OCI-LY1 (cell line): ENCODE measurements around the gene SLC22A23.

Experiments
- H2AFZ ChIP-seq: fragments of 200-600 bp; sonication (generic), shearing (Covaris generic); 2 replicates; pipeline ENCODE4 v1.6.0; 2014; ENCODE audit warnings: antibody characterized with exemption, mild to moderate bottlenecking, low read length
- H3F3A ChIP-seq: fragments of 200-600 bp; sonication (generic), shearing (Covaris generic); 2 replicates; pipeline ENCODE4 v1.6.0; 2014; ENCODE audit warnings: mild to moderate bottlenecking, antibody characterized with exemption, low read length, moderate library complexity; ENCODE audit not compliant: insufficient read depth
- H3K27ac ChIP-seq: fragments of 200-600 bp; sonication (generic); 2 replicates; pipeline ENCODE4 v1.5.1; 2014; ENCODE audit warnings: low read length, mixed run types, mild to moderate bottlenecking, low read depth; ENCODE audit not compliant: poor library complexity, severe bottlenecking
- H3K27me3 ChIP-seq: fragments of 200-600 bp; sonication (generic); 2 replicates; pipeline ENCODE4 v1.6.0; 2014; ENCODE audit warnings: antibody characterized with exemption, mild to moderate bottlenecking, low read length, moderate library complexity; ENCODE audit not compliant: insufficient read depth
- H3K36me3 ChIP-seq: fragments of 200-600 bp; sonication (generic); 2 replicates; pipeline ENCODE4 v1.6.1; 2014; ENCODE audit warnings: mild to moderate bottlenecking, antibody characterized with exemption, low read length, moderate library complexity, mixed read lengths; ENCODE audit not compliant: insufficient read depth
- H3K4me1 ChIP-seq: fragments of 200-600 bp; sonication (generic); 2 replicates; pipeline ENCODE4 v1.5.1; 2014; ENCODE audit warnings: mild to moderate bottlenecking, low read length, moderate library complexity; ENCODE audit not compliant: insufficient read depth, severe bottlenecking
- H3K4me2 ChIP-seq: fragments of 200-600 bp; sonication (generic), shearing (Covaris generic); 2 replicates; pipeline ENCODE4 v1.6.1; 2014; ENCODE audit warnings: low read length
- H3K4me3 ChIP-seq: fragments of 200-600 bp; sonication (generic); 2 replicates; pipeline ENCODE4 v1.5.1; 2014; ENCODE audit warnings: low read length, low read depth, mild to moderate bottlenecking, mixed read lengths; ENCODE audit not compliant: poor library complexity, severe bottlenecking
- H3K79me2 ChIP-seq: fragments of 200-600 bp; shearing (Covaris generic); 2 replicates; pipeline ENCODE4 v1.6.1; 2016; ENCODE audit warnings: mixed run types, low read length, mixed read lengths; ENCODE audit not compliant: insufficient read depth
- H3K9ac ChIP-seq: fragments of 200-600 bp; sonication (generic), shearing (Covaris generic); 2 replicates; pipeline ENCODE4 v1.6.1; 2014; ENCODE audit warnings: mild to moderate bottlenecking, low read length, mixed read lengths
- H3K9me2 ChIP-seq: fragments of 200-600 bp; sonication (generic), shearing (Covaris generic); 2 replicates; pipeline ENCODE4 v1.6.1; 2014; ENCODE audit warnings: low read depth, mild to moderate bottlenecking, low read length, mixed read lengths
- H3K9me3 ChIP-seq: fragments of 200-600 bp; shearing (Covaris generic); 2 replicates; pipeline ENCODE4 v1.6.1; 2014; ENCODE audit warnings: low read length, mixed read lengths
- H4K20me1 ChIP-seq: fragments of 200-600 bp; sonication (generic), shearing (Covaris generic); 2 replicates; pipeline ENCODE4 v1.6.0; 2016; ENCODE audit warnings: mild to moderate bottlenecking, low read length; ENCODE audit not compliant: insufficient read depth
- EZH2 ChIP-seq: fragments of 200-600 bp; sonication (generic), shearing (Covaris generic); IDR thresholded peaks from 2 replicates; pipeline ENCODE4 v1.8.0; 2017; ENCODE audit warnings: borderline replicate concordance, mixed run types, mild to moderate bottlenecking, antibody characterized with exemption, low read length, moderate library complexity, mixed read lengths
- TF ChIP-seq, protein P1 (sequence below): fragments of 200-600 bp; sonication (generic), shearing (Covaris generic); IDR thresholded peaks from 2 replicates; pipeline ENCODE4 v1.5.1; 2017; ENCODE audit warnings: mild to moderate bottlenecking, antibody characterized with exemption, low read length, moderate library complexity, mixed read lengths

The SLC22A23 gene

DNA sequence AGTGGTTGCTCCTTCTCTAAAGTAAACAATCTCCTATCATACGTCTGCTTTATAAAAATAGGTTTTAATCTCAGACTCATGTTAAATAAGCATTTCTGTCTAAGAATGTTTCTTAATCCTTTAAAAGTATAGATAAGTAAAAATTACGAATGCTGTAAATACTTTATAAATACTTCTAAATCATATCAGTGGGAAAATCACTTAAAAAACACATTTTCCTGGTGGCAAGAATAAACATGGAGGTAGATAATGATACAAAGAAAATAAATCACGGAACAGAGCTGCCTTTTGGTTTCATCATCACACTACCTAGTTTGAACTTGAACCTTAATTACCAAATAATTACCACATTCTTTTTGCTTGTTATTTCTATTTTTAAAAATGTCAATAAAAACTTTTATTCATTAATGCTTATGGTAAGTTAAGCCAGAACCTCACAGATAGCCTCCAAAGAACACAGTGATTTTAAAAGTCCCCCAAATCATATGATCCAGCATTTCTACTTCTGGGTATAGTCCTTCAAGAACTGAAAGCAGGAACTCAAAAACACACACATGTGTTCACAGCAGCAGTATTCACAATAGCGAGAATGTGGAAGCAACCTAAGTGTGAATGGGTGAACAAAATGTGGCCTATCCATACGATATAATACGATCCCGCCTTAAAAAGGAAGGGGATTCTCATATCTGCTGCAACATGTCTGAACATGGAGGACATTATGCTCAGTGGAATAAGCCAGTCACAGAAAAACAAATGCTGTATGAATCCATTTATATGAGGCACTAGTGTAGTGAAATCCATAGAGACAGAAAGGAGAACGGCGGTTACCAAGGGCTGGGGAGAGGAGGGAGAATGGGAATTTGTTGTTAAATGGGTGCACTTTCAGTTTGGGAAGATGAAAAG, 72.4 kb downstream of the SLC22A23 start:
- H3K9ac ChIP-seq, result no peak overlapping the region
- H3K9me3 ChIP-seq, result no peaks in the 10 kb centered on the region
- H3K27ac ChIP-seq, result no peak overlapping the region
- H2AFZ ChIP-seq, result no peak overlapping the region
- no peak overlapping the region for H3K4me2 ChIP-seq
- no peak overlapping the region for H3K4me3 ChIP-seq
- H4K20me1 ChIP-seq, result no peaks in the 10 kb centered on the region
- no peaks in the 10 kb centered on the region for H3K9me2 ChIP-seq
- TF ChIP-seq, protein P1, sequence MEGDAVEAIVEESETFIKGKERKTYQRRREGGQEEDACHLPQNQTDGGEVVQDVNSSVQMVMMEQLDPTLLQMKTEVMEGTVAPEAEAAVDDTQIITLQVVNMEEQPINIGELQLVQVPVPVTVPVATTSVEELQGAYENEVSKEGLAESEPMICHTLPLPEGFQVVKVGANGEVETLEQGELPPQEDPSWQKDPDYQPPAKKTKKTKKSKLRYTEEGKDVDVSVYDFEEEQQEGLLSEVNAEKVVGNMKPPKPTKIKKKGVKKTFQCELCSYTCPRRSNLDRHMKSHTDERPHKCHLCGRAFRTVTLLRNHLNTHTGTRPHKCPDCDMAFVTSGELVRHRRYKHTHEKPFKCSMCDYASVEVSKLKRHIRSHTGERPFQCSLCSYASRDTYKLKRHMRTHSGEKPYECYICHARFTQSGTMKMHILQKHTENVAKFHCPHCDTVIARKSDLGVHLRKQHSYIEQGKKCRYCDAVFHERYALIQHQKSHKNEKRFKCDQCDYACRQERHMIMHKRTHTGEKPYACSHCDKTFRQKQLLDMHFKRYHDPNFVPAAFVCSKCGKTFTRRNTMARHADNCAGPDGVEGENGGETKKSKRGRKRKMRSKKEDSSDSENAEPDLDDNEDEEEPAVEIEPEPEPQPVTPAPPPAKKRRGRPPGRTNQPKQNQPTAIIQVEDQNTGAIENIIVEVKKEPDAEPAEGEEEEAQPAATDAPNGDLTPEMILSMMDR, result no peak
- no peak for TF ChIP-seq EZH2
- H3K27me3 ChIP-seq, result 0 out of 2 replicates have a peak, but pooled peaks cover 4% of the 10 kb centered on the region
- H3K79me2 ChIP-seq, result no peaks in the 10 kb centered on the region
- no peaks in the 10 kb centered on the region for H3F3A ChIP-seq
- no peaks in the 10 kb centered on the region for H3K4me1 ChIP-seq
- no peaks in the 10 kb centered on the region for H3K36me3 ChIP-seq

DNA sequence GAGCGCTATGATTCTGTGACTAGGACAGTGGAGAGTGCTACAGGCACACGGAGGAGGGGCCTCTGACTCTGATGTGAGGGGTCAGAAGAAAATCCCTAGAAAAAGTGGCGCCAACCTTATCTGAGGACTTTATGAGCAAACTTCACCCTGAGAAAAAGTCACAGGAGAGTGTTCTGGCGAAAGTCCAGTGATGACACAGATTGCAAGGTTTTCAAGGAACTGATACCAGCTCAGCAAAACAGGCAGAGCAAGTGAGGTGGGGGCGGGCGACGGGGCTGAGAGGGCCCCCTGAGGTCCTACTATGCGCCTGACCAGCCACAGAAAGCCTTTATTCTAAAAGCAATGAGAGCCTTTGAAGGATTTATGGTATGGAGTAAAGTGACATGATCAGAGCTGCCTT, 73.3 kb downstream of the SLC22A23 start:
- H2AFZ ChIP-seq, result no peak overlapping the region
- H3K36me3 ChIP-seq, result no peaks in the 10 kb centered on the region
- no peak overlapping the region for H3K4me2 ChIP-seq
- no peak for TF ChIP-seq EZH2
- TF ChIP-seq, protein P1, result no peak
- no peaks in the 10 kb centered on the region for H3F3A ChIP-seq
- H3K9me2 ChIP-seq, result no peaks in the 10 kb centered on the region
- H3K79me2 ChIP-seq, result no peaks in the 10 kb centered on the region
- H3K4me1 ChIP-seq, result no peaks in the 10 kb centered on the region
- no peak overlapping the region for H3K27ac ChIP-seq
- no peak overlapping the region for H3K4me3 ChIP-seq
- no peaks in the 10 kb centered on the region for H3K9me3 ChIP-seq
- H4K20me1 ChIP-seq, result no peaks in the 10 kb centered on the region
- no peak overlapping the region for H3K9ac ChIP-seq
- H3K27me3 ChIP-seq, result 0 out of 2 replicates have a peak, but pooled peaks cover 4% of the 10 kb centered on the region

DNA sequence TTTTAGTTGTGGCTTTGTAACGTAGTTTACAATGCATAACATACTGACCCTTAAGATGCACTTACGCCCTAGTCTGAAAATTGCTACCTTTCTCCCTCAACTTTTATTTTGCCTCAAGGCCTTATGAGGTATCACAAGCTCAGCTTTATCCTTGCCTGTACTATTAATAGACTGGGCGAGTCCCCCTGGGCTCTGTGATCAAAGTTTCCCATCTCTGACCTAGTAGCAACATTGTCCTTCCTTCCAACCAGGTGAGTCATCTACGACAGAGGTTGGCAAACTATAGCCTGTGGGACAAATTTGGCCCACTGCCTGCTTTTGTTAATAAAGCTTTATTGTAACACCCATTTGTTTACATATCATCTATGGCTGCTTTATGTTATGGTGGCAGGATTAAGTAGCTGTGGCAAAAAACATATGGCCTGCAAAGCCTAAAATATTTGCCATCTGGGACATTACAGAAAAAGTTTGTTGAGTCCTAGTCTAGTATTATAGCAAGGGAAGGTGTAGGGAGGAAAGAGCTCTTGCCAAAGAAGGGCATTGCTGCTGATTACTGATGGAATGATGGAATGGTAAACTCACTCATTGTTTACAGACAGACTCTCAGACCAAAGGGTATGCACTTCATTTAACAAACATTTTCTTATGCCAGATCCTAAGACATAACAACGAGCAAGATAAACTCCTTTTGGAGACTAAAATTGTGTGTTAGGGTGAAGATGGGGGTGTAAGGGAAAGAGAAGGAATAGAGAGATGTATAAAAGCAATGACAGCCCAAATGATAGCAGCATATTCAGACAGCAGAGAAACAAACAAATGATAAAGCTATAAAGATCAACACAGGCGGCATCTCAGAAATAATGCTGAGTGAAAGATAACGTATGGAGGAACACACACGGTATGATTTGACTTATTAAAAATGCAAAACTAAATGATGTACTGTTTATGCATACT, 74.2 kb downstream of the SLC22A23 start:
- Histone ChIP-seq H3K27ac (no peak overlapping the region), H3K4me3 (no peak overlapping the region), H3K4me1 (no peaks in the 10 kb centered on the region), H3K79me2 (no peaks in the 10 kb centered on the region), H3K9me2 (no peaks in the 10 kb centered on the region), H3K27me3 (0 out of 2 replicates have a peak, but pooled peaks cover 4% of the 10 kb centered on the region), H4K20me1 (no peaks in the 10 kb centered on the region), H3K36me3 (no peaks in the 10 kb centered on the region), H3K4me2 (no peak overlapping the region), H3F3A (no peaks in the 10 kb centered on the region), H3K9ac (no peak overlapping the region), H2AFZ (no peak overlapping the region), H3K9me3 (no peaks in the 10 kb centered on the region)
- TF ChIP-seq EZH2, result no peak
- TF ChIP-seq, protein P1, result no peak
